Astrocyte (in vitro differentiated cells and primary cell): ENCODE data around the gene PODNL1.

Experiments used
- CTCF ChIP-seq: IDR thresholded peaks from 2 replicates; pipeline ENCODE4 v1.5.1; 2011; ENCODE audit warnings: low read depth, mild to moderate bottlenecking, inconsistent platforms, low read length, moderate library complexity; ENCODE audit not compliant: insufficient read depth
- EZH2 ChIP-seq: IDR thresholded peaks from 2 replicates; pipeline ENCODE4 v1.6.1; 2012; ENCODE audit warnings: mild to moderate bottlenecking, low read length, inconsistent platforms; ENCODE audit not compliant: insufficient read depth

- no peak for TF ChIP-seq EZH2
- no peak for TF ChIP-seq CTCF
These were observed 8.3 kb downstream of the PODNL1 start for GRCh38 chr19:13929956-13930355.
